Lung (tissue), 12 donors: ENCODE results near the gene TUSC2. TPM values are rescaled to one million over a fixed set of nuclear protein-coding genes. Genes with fewer than 3 reads are reported as not detected.

ENCODE experiments used
- ATAC-seq: fragments of 200-7000 bp; cut with Tn5 transposase; one replicate; pipeline ENCODE4 v1.9.1; 2020; ENCODE audit warnings: moderate number of reproducible peaks; ENCODE audit not compliant: insufficient read depth, low FRiP score
- DNase-seq, 3 donors: peaks; one replicate each; pipeline ENCODE4 v3.0.0-alpha.2; 2013 to 2017
- H3K27ac ChIP-seq, 2 donors: one replicate each; pipeline ENCODE4 v1.5.1; 2013; ENCODE audit warnings: mild to moderate bottlenecking in 2 of 2, moderate library complexity in 2 of 2, control low read depth in 1 of 2, inconsistent platforms in 1 of 2, low read depth in 1 of 2, low read length in 1 of 2
- H3K27me3 ChIP-seq, 3 donors: one replicate each; pipeline ENCODE4 v1.5.1; 2013; ENCODE audit warnings: low read length in 2 of 3; ENCODE audit not compliant: control insufficient read depth in 3 of 3, insufficient read depth in 3 of 3
- H3K36me3 ChIP-seq, 4 donors: one replicate each; pipeline ENCODE4 v1.5.1; 2013; ENCODE audit warnings: low read length in 4 of 4, mild to moderate bottlenecking in 1 of 4, moderate library complexity in 1 of 4; ENCODE audit not compliant: control insufficient read depth in 4 of 4, insufficient read depth in 4 of 4
- H3K4me1 ChIP-seq, 5 donors: one replicate each; pipeline ENCODE4 v1.5.1; 2013; ENCODE audit warnings: low read length in 5 of 5, mild to moderate bottlenecking in 2 of 5, moderate library complexity in 1 of 5; ENCODE audit not compliant: control insufficient read depth in 5 of 5, insufficient read depth in 5 of 5
- H3K4me3 ChIP-seq: one replicate; pipeline ENCODE4 v1.5.1; 2013; ENCODE audit warnings: mild to moderate bottlenecking, control low read depth, moderate library complexity
- H3K9ac ChIP-seq, 2 donors: one replicate each; pipeline ENCODE4 v1.5.1; 2013; ENCODE audit warnings: low read length in 2 of 2, control low read depth in 1 of 2; ENCODE audit not compliant: insufficient read depth in 1 of 2
- H3K9me3 ChIP-seq, 4 donors: one replicate each; pipeline ENCODE4 v1.5.1; 2013; ENCODE audit warnings: low read length in 3 of 4, mild to moderate bottlenecking in 1 of 4, moderate library complexity in 1 of 4; ENCODE audit not compliant: control insufficient read depth in 4 of 4, insufficient read depth in 3 of 4
- WGBS, 2 donors: extraction: QIAGEN DNeasy Blood & Tissue Kit; methylation state at CpG; one replicate each; pipeline ENCODE4 v1.1.7; 2013; 5-methylcytosine and 5-hydroxymethylcytosine counted together
- polyA plus RNA-seq, 2 donors: library from polyadenylated mRNA; stranded (reverse); fragments of 200-250 nt; gene quantifications; one replicate each; pipeline ENCODE4 v1.2.1, GENCODE V29; 2013
- total RNA-seq, 2 donors: library from RNA; depleted of rRNA in 1 of 2; stranded (reverse); fragments of >200 nt in 1 of 2; gene quantifications; one replicate each; pipeline ENCODE4 v1.2.1, GENCODE V29; 2014 to 2021
- TF ChIP-seq, protein P1 (sequence below): IDR thresholded peaks from 2 replicates; pipeline ENCODE4 v1.5.1; 2012; ENCODE audit warnings: mild to moderate bottlenecking; ENCODE audit errors: control extremely low read depth, extremely low read depth
- donor health status: control.
- donor health status: control.
- donor health status: Bipolar disorder and iron deficiency.
- donor health status: healthy.
- donor health status: DM: yes; HTN: yes; CAD: no.

The TUSC2 gene
- total and polyA plus RNA-seq, 4 donors = 11.1 to 54.5 (median 30.5) TPM

DNA sequence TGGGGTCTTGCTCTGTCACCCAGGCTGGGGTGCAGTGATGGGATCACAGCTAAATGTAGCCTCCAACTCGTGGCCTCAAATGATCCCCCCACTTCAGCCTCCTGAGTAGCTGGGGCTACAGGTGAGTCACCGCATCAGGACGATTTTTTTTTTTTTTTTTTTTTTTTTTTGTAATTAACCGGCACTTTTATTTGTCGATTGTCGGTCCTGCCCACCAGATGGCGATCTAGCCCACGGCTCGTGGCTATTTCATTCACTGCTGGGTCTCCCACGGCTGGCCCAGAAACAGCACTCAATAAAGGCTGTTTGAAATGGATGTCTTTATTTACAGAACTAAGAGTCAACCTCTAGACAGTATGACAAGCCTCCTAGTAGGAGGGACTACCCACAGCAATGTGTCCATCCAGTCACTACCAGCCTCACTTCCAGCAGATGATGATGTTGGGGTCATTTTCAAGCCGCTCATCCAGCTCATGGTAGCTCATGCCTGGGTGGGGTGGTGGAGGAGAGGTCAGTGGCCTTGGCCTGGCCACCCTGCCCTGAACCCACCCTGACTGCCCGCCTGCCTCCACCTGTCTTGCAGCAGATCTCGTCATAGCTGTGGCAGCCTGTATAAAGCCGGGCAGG is 19.3 kb upstream of the TUSC2 start:
- TF ChIP-seq, protein P1, sequence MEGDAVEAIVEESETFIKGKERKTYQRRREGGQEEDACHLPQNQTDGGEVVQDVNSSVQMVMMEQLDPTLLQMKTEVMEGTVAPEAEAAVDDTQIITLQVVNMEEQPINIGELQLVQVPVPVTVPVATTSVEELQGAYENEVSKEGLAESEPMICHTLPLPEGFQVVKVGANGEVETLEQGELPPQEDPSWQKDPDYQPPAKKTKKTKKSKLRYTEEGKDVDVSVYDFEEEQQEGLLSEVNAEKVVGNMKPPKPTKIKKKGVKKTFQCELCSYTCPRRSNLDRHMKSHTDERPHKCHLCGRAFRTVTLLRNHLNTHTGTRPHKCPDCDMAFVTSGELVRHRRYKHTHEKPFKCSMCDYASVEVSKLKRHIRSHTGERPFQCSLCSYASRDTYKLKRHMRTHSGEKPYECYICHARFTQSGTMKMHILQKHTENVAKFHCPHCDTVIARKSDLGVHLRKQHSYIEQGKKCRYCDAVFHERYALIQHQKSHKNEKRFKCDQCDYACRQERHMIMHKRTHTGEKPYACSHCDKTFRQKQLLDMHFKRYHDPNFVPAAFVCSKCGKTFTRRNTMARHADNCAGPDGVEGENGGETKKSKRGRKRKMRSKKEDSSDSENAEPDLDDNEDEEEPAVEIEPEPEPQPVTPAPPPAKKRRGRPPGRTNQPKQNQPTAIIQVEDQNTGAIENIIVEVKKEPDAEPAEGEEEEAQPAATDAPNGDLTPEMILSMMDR = peak; percentile 61
- DNase-seq (peak; percentile 82 to 84 (median 84)), ATAC-seq (no peak)
- Histone ChIP-seq H3K36me3 (peaks cover 0 to 16% (median 8%) of the 10 kb centered on the region in 4 donors), H3K4me3 (no peak overlapping the region), H3K4me1 (peaks cover 10 to 33% (median 13%) of the 10 kb centered on the region in 5 donors), H3K27ac (no peak overlapping the region), H3K9ac (no peak overlapping the region), H3K27me3 (no peaks in the 10 kb centered on the region), H3K9me3 (no peaks in the 10 kb centered on the region)
- 28 to 29% methylated on average over 14 of the region's 14 CpGs for WGBS, 2 donors

DNA sequence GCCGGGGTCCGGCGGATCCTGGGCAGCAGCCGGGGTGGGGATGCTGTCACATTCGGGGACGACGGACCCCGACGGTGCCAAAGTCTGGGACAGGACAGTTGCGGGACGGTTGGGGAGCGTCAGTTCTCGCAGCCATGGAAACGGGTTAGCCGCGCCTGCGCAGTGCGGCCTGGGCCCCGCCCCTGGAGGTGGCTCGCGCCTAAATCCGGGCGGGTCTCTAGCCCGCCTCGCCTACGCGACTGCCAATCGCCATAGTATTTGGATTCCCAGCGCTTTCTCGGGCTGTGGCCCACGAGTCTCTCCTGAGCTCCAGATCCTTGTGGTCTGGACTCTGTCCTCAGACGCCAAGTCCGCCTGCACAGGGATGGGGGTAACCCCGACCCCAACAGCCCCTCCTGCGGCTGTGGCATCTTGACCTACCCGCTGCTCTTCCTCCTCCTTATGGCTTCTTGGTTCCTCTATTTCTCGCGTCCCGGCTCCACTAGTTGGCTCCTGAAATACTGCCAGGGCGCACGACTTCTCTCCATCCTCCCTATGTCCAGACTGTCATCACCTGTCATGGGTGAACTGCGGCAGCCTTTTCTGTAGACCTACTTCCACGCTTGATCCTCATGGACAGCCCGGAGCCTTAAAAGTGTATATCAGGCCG is 17.7 kb upstream of the TUSC2 start, which contains the start of gene ZMYND10:
Gene ZMYND10, minus strand, starts transcription at position 147 of the 649 bp plus-strand sequence. CDS start 153 bp downstream, outside the sequence.
- TF ChIP-seq, protein P1 = no peak
- H3K4me1 ChIP-seq = peaks cover 5 to 39% (median 15%) of the 10 kb centered on the region in 5 donors
- 12 to 21% methylated on average over 43 to 45 of the region's 45 CpGs for WGBS, 2 donors
- DNase-seq = peak; percentile 64 to 70 (median 65)
- H3K4me3 ChIP-seq = no peak within 1 kb of the TSS
- H3K27me3 ChIP-seq = peaks cover 0 to 5% (median 0%) of the 10 kb centered on the region in 3 donors
- peaks cover 0 to 14% (median 8%) of the 10 kb centered on the region in 4 donors for H3K36me3 ChIP-seq
- H3K27ac ChIP-seq = peak within 1 kb of the TSS in 1 of 2 donors; percentile 18
- ATAC-seq = no peak
- no peaks in the 10 kb centered on the region for H3K9me3 ChIP-seq
- H3K9ac ChIP-seq = peak within 1 kb of the TSS; percentile 26 to 28

DNA sequence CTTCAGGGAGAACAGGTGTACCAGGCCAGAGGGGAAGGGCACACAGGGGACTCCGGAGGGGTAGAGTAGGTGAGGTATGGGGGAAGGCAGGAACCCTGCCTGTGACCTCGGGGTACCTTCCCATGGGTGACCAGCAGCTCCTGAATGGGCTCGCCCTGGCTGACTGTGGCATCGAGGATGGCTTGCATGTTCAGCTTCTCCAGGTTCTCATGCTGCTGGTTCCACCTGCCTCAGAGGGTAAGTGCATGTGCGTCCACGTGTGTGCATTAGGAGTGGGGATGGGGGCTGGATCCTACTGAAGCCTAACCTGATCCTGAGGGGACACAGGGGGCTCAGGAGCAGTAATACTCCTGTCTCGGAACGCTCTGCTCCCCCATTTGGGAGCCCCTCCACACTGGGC is 17.0 kb upstream of the TUSC2 start:
- TF ChIP-seq, protein P1 = no peak
- Histone ChIP-seq H3K27me3 (peaks cover 0 to 5% (median 0%) of the 10 kb centered on the region in 3 donors), H3K9me3 (no peaks in the 10 kb centered on the region), H3K4me1 (peaks cover 4 to 41% (median 14%) of the 10 kb centered on the region in 5 donors), H3K4me3 (no peak overlapping the region), H3K27ac (no peak overlapping the region), H3K36me3 (peaks cover 0 to 14% (median 8%) of the 10 kb centered on the region in 4 donors), H3K9ac (peak overlapping the region in 1 of 2 donors; percentile 28)
- ATAC-seq (no peak), DNase-seq (no peak)
- WGBS, 2 donors = 82 to 83% methylated on average over 8 of the region's 8 CpGs
